DND-41 (cell line): ENCODE results near the gene RAD51C.

ENCODE experiments used
- EZH2 ChIP-seq: IDR thresholded peaks from 3 replicates; pipeline ENCODE4 v1.6.1; 2012; ENCODE audit warnings: borderline replicate concordance, low read depth, mild to moderate bottlenecking, moderate library complexity, low read length, inconsistent platforms; ENCODE audit not compliant: severe bottlenecking
- TF ChIP-seq, protein P1 (sequence below): IDR thresholded peaks from 2 replicates; pipeline ENCODE4 v1.5.1; 2012; ENCODE audit warnings: borderline replicate concordance, low read length, moderate library complexity, mild to moderate bottlenecking; ENCODE audit not compliant: poor library complexity, severe bottlenecking; ENCODE audit errors: extremely low read depth

DNA sequence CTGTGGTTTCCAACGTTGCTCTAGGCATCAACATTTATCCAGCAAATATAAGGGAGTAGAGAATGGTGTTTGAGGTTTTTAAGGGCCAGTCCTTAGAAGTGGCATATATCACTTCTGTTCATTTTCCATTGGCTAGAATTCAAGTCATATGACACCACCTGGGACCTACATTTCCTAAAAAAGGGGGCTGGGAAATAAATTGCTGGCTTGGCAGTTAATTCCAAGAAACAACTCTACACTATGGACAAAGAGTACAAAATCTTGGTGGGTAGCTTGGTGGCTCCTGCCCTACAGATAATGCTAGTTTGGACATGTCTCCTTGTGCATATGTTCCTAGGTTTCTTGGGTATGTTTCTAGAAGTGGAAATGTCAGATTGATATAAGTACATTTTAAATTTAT is 70.9 kb downstream of the RAD51C start:
- TF ChIP-seq, protein P1, sequence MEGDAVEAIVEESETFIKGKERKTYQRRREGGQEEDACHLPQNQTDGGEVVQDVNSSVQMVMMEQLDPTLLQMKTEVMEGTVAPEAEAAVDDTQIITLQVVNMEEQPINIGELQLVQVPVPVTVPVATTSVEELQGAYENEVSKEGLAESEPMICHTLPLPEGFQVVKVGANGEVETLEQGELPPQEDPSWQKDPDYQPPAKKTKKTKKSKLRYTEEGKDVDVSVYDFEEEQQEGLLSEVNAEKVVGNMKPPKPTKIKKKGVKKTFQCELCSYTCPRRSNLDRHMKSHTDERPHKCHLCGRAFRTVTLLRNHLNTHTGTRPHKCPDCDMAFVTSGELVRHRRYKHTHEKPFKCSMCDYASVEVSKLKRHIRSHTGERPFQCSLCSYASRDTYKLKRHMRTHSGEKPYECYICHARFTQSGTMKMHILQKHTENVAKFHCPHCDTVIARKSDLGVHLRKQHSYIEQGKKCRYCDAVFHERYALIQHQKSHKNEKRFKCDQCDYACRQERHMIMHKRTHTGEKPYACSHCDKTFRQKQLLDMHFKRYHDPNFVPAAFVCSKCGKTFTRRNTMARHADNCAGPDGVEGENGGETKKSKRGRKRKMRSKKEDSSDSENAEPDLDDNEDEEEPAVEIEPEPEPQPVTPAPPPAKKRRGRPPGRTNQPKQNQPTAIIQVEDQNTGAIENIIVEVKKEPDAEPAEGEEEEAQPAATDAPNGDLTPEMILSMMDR: no peak
- TF ChIP-seq EZH2: no peak
